ENCODE measurements around the gene CBFA2T3.
"Not testable (repeated sequence)": the region's sequence is repeated elsewhere in the genome, so short reads cannot be mapped to it uniquely, and the experiment has no call there.

CBFA2T3 gene

DNA sequence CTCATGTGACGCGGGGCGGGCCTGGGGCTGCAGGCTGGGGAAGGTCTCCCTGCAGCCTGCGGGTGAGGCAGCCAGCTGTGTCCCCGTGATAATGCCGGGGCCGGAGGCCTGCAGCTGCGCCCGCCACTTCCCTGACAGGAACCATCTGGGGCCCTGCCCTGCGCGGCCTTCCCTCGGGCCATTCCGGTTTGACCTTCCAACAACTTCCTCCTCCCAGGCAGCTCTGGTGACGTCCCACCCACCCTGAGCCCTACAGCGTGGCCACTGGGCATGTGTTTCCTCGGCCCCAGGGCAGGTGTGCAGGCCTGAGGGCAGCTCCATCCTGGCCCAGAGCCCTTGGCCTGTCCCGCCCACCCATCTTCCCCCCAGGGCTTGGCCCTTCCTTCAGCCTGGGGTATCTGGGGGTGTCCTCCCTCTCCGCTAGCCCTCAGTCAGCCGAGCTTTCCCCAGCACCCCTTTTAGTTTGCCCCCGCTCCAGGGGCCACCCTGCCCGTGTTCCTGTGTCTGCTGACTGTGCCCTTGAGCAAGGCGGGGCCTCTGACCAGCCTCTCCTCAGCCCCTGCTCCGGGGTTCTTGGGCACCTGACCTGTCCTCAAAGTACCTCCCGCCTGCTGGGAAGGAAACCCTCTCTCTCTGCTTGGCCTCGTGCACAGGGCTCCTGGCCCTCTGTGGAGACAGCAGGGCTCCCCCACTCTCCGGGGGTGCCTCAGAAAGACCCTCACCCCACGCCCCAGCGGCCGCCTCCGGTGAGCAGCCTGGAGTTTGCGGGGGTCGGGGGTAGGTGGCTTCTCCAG is at the start of gene CBFA2T3:
Gene CBFA2T3, minus strand, starts transcription at position 190 of the 794 bp plus-strand sequence. CDS start 400 bp downstream, outside the sequence.
- no peak for DNase-seq (ENCODE audit: low read depth)

DNA sequence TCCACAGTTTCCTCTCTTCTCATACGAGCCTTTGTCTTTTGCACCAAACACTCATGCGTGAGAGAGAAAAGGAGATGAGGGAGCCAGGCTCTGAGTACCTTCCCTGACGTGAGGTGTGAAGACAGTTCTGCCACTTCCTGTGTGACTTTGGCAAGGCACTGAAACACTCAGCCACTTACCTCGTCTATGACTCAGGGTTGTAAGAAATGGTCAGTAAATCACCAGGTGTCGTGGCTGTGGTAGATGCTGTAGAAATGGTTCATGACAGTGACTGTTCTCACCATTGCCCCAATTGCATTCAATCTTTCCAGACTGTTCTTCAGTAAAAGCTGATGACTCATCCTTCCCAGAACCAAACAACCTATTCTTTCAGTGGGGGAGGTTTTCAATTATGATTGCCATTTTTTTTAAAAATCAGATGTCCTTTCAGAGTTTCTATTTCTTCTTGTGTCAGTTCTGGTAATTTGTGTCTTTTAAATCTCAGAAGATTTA is 49.2 kb upstream of the CBFA2T3 start:
- no peak for DNase-seq (ENCODE audit: low read depth)

DNA sequence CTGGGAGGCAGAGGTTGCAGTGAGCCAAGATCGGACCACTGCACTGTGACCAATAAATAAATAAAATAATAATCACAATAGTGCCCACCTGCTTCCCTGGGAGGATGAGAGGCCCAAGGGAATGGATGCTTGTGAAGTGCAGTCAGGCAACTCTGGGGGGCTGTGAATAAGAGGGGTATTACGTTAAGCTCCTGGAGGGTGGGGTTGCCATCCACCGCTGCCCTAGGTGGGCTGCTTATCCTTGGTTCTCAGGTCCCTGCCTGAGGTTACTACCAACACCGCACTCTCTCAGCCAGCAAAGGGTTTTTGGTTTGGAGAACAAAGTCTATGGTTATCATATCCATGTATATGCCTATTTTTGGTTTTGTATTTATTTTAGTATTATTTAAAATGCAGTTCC is 48.6 kb upstream of the CBFA2T3 start:
- no peak for DNase-seq (ENCODE audit: low read depth)

DNA sequence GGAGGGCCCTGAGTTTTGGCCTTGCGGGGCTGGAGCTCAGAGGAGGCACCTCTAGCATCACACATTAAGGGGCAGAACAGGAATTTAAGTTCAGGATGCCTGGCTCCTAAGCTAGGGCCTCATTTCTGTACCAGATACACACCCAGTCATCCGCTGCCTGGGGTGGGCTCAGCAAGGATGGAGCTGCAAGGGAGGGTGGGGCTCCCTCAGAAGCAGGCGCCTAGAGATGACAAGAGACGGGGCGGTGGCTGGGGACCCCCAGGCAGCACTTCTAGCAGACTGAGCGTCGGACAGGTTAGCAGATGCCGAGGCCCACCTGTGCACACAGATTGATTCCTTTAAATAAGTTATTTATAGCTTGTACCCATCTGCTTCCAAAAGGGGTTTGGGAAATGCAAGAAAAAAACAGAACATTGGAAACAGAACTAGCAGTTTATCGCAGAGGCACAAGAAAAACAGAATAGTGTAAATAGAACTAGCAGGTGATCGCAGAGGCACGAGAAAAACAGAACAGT is 47.6 kb upstream of the CBFA2T3 start:
- DNase-seq (ENCODE audit: low read depth), result no peak

DNA sequence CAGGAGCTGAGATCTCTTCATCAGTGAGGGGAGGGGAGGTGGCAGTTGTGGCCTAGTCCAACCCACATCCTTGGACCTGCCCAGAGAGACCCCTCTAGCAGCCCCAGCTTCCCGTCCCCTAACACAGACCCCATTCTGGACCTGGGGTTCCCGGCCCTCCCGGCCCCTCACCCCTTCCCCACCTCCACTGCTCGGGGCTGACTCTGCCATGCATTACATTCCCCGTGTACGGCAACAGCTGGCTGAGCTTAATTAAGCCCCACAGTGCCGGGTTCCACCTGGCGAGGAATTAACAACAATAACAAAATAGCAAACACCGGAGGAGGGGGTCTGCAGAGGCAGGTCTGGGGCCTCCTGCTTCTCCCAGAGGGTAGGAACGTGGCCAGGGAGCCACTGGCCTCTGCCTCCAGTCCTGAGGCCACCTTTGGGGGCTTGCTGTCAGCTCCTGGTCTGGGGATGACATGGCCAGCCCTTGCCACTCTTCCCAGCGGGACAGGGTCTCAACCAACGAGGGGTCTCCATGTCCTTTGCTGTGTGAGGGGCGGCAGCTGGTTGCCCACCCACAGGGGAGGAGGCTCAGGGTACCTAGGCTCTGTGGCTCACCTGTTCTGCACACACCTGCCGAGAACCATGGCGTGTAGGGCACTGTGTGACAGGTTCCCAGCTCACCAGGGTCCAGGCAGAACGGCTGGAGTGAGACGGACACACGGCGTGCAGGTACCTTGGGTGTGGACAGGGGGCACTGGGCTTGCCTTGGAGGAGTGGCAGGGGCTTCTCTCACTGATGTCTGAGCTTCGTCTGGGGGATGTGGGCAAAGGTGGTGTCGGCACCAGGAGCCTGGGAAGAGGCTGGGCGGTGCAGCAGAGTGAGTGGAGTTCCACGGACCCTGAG is 46.9 kb upstream of the CBFA2T3 start:
- DNase-seq (ENCODE audit: low read depth), result no peak

DNA sequence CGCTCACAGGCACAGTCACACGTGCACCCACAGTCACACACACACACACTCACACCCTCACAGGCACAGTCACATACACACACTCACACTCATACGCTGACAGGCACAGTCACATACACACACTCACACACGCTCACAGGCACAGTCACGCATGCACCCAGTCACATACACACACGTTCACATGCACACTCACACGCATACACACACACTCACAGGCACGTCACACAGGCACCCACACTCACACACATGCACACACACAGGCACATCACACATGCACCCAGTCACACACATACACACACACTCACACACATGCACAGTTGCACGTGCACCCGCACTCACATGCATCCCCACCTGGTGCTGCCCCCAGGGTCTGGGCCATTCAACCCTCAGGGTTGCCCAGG is 46.1 kb upstream of the CBFA2T3 start:
- no peak for DNase-seq (ENCODE audit: low read depth)

DNA sequence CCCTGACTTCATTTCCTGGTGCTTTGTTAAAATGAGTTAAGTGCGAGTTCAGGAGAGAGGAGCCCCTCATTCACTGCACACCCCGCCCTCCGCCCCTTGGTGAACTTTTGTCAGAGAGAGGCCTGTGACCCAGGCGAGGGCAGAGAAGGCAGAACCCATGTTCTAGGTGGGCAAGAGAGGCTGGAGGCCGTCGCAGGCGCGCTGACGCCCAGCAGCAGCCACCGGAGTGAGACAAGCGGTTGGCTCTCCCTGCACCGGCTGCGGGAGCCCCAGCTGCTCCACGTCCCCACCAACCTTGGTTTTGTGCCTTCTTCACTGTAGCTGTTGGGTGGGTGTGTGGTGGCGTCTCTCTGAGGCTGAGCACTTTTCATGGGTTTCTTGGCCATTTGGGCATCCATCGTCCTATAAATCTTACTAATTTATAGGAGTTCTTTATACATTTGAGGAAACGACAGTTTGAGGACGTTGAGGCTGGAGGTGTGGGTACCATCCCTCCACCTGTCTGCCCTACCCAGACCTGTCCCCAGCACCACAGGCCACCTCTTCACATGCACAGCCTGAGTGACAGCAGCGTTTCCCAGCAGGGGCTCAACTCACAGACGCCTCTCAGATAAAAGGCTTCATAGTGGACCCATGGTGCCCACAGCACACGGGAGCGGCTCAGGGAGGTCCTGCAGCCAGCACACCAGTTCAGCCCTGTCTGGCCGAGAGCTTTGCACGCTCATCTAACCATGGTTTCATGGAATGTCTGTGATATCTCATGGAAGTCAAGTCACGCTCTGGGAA is 45.2 kb upstream of the CBFA2T3 start:
- no peak for DNase-seq (ENCODE audit: low read depth)

DNA sequence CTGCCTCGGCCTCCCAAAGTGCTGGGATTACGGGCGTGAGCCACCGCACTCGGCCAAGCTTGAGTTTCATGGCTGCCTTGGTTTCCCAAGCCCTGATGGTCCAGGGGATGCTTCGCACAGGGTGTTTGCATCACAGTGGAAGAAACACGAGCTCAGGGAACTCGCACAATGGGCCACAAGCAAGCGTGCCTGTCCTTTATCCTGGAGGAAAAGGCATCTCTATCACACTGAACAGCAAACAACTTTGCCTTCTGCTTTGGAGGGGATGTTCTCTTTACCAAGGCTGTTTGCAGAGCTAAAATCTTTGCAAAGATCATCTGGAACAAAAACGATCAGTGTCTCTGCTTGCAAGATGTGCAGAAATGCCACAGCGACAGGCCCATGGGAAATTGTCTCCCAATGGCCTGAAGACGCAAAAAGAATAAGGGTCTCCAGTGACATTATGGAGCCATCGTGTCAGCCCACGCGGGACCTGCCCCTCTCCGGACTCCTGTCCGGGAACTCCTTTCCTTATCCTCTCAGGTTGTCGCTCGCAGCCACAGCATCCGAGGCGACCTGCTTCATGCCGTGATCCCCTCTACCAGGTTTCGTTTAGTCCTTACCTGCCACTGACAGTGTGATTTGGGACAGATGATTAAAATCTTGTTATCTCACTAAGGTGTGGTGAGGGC is 44.1 kb upstream of the CBFA2T3 start:
- no peak for DNase-seq (ENCODE audit: low read depth)

DNA sequence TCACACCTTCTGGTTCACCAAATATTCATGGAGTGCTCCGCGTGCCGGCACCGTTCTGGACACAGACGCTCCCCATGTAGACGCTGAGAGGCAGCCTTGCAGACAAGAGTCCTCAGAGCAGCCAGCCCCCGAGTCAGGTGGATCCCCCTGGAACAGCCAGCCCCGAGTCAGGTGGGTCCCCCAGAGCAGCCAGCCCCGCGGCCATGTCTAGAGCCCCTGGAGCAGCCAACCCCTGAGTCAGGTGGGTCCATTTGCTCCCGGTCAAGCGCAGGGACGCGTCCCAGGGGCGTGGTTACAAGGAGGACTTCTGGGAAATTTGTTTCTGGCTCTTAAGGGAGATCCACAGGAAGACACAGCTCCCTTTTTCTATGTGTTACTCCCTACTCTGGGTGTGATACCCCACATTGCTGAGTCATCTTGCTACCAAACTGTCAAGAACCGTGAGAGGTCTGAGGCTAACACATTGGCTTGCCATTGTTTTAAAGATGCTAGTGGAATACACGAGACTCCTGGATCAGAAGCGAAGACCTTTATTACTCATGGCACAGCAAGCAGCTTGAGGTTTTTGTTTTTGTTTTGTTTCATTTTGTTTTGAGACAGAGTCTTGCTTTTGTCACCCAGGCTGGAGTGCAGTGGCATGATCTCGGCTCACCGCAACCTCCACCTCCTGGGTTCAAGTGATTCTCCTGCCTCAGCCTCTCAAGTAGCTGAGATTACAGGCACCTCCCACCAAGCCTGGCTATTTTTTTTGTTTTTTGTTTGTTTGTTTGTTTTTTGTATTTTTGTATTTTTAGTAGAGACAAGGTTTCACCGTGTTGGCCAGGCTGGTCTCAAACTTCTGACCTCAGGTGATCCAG is 43.3 kb upstream of the CBFA2T3 start:
- DNase-seq (ENCODE audit: low read depth), result no peak

DNA sequence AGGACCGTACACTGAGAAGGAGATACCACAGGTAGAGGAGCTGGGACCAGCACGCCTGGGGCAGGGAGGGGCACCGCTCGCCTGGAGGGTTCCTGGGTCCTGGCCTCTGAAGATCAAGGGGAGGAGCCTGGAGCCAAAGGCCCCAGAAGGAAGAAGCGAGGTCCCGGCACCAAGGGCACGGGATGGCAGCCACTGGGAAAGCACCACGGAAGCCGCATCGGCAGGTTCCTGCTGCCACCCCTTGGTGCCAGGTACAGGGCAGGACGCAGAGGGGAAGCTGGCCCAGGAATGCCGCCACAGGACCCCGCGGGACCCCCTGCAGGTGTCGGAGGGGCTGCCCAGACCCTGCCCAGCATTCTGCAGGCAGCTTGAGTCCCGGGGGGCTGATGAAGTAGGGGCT is 42.5 kb upstream of the CBFA2T3 start:
- no peak for DNase-seq (ENCODE audit: low read depth)

DNA sequence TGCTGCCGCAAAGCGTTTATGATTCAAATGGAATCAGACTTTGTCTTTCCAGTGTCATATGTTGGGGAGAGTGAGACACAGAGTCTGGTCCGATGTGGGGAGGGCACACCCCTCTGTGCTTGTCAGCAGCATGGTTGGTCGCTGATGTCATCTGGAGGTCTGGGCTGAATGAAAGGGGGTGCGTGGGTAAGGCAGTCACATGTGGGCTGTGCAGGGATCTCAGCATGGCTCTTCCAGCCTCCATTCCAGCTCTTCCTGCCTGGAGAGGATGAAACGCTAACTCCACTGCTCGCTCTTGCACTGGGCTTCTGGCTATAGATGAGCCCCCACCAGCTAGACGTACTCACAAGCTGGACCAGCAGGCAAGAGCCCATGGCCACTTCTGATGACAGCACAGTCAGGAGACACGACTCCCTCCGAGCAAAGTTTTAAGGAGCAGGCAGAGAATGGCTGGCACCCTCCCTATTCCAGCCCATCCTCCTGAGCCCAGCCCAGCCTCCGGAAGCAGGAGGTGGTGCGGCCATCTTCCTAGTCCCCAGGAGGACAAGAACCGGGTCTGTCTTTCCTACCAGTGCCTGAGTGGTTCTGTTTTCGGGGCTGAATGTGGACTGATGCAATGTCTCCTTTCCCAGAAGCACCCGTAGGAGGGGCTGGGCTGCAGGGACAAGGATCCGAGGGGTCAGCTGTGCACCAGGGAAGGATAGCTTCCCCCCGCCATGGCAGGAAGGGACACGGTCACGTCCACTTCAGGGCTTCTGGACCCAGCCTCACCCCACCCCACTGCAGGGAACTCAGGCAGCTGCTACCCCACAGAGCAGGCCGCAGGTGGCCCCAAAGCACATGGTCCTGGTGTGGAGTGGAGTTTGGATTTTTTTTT is 41.5 kb upstream of the CBFA2T3 start:
- no peak for DNase-seq (ENCODE audit: low read depth)

DNA sequence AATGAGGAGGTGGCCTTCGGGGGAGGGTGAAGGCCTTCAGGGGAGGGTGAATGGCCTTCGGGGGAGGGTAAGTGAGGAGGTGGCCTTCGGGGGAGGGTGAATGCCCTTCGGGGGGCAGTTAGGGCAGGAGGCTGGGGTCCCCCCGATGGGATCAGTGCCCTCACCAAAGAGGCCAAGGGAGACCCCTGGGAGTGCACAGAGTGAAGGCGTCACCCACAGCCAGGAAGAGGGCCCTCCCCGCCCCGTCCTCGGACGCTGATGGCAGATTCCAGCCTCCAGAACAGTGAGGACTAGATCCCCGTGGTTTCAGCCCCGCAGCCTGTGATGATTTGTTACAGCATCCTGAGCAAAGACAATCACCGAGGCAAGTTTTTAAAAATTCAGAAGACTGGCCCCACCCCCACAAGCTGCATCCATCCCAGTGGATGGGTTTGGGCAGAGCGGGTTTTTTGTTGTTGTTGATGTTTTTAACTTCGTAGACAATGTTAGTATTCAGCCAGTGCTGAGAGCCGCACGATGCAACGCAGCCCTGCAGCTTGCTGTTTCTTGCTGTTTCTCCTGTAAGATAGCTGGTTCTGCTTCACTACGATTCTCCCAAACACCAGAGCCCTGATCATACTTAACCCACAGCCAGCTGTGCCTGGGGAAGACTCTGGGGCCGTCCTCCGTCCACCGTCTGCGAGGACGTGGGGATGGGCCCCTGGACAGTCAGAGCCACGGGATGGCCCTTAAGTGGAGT is 40.7 kb upstream of the CBFA2T3 start:
- DNase-seq (ENCODE audit: low read depth), result no peak

DNA sequence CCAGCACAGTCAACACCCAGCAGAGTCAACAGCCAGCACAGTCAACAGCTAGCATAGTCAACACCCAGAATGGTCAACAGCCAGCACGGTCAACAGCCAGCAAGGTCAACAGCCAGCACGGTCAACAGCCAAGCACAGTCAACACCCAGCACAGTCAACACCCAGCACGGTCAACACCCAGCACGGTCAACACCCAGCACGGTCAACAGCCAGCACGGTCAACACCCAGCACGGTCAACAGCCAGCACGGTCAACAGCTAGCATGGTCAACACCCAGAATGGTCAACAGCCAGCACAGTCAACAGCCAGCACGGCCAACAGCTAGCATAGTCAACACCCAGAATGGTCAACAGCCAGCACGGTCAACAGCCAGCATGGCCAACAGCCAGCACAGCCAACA is 39.6 kb upstream of the CBFA2T3 start:
- DNase-seq (ENCODE audit: low read depth), result not testable (repeated sequence)

DNA sequence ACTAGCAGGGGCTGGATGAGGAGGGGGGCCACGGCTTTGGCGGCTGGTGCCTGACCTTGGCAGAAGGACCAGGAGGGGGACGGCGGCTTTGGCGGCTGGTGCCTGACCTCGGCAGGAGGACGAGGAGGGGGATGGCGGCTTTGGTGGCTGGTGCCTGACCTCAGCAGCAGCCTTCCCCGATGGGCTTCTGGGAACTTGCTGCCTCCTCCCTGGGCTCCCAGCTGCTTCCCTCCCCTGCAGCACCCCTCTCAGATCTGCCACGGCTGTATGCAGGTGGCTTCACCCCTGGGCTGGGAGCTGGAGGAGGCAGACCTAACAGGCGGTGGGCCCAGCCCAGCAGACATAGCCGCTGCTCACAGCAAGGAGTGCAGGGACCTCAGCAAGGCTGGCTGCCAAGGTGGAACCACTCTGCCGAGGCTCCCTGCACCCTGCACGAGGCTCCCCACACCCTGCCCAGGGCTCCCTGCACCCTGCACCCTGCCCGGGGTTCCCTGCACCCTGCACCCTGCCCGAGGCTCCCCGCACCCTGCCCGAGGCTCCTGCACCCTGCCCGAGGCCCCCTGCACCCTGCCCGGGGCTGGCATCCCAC is 38.4 kb upstream of the CBFA2T3 start:
- no peak for DNase-seq (ENCODE audit: low read depth)

DNA sequence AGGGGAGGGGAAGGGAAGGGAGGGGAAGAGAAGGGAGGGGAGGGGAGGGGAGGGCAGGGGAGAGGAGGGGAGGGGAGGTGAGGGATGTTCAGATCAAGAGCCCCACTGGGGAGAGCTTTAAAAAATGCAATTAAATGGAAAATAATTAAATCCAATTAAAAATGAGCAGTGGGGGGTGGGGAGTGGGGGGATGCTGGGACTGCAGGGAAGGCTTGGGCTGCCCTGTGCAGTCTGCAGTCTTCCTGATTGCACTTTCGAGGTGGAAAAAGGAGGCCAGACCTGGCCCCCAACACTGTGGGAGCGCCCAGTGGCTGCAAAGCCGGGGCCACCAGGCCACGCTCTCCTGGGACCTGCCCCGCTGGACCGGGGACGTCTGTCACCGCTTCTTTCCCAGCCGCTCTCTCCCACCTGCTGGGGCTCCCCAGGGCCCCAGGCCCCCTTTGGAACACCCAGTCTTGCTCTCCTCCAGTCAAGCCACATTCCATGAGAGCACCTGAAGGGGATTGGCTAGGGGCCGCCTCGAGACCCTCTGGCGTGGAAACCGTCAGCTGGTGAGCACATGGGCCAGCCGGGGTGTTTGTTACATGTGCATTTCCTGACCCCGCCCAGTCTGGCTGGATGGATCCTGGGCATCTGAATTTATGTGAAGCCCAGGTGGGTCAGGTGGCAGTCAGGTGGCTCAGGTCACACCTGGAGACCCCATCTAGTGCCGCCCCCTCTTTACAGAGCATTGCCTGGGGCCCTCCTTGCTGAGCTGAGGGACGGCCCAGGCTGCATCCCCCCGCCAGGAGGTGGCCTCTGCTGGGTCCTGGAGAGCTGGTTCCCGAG is 37.6 kb upstream of the CBFA2T3 start:
- DNase-seq (ENCODE audit: low read depth), result no peak

DNA sequence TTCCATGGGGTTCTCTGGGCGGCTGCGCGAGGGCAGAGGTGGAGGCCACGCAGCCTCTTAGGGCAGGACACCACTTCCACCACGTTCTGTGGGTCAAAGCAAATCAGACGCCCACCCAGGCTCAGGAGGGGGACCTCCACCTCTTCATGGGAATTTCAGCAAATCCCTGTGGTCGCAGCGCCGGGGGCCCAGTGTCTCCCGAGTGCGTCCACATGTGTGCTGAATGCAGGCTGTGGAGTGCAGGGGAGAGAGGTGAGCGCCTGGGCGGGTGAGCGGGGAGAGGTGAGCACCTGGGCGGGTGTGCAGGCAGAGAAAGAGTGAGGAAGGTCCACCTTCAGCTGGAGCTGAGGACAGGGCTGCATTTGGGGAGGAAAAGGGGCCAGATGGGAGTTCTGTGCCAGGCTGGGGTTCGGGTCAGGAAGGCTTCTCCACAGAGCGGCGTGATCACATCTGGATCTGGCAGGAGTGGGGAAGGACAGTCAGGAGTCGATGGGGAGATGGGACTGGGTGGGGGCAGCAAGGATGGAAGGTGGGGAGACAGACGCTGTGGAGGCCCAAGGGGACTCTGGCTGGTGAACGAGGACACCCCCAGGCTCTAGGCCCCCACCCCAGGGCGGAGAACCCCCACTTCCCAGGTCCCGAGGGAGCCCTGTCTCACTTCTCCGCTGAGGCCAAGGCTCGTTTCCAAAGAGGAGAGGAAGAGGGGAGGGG is 36.8 kb upstream of the CBFA2T3 start:
- no peak for DNase-seq (ENCODE audit: low read depth)

DNA sequence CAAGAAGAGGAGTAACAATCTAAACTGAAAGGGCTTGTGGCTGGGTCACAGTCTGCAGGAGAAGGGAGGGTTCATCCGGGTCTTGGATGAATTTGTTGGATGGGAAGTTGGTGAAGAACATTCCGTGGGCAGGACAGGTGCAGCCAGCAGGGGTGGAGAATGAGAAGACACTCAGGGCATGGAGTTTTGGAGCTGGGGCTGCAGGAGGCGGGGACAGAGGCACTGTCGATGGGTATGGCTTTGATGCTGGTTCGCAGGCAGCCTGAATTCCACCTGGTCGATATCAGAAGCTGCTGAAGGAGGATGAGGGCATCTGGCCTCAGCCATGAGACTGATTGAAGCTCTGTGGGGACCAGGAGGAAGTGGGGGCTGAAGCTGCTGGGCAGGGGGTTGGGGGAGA is 36.1 kb upstream of the CBFA2T3 start:
- no peak for DNase-seq (ENCODE audit: low read depth)
